Caco-2 (cell line): Measurements from ENCODE around the gene TNFSF13B. TPM values are rescaled to one million over a fixed set of nuclear protein-coding genes. Genes with fewer than 3 reads are reported as not detected.

ENCODE experiments used
- BruUV-seq: library from RNA; stranded (reverse); fragments of 400-500 nt; replicated peaks from 2 replicates; lab custom pipeline; 2021; lab: Mats Ljungman, UMichigan
- CTCF ChIA-PET: fragments of 300-600 bp; sonication (Branson Sonifier 250); formaldehyde crosslinking; loops from one replicate; lab custom pipeline; 2022; ENCODE audit warnings: antibody characterized with exemption; lab: Charles Lee
- POLR2A ChIA-PET: fragments of 300-600 bp; sonication (Branson Sonifier 250); formaldehyde crosslinking; loops from one replicate; lab custom pipeline; 2022; ENCODE audit warnings: antibody characterized with exemption; lab: Charles Lee
- DNase-seq, 2 experiments: peaks; one replicate each; pipeline versions ENCODE4 v3.0.0 to v3.0.0-alpha.2; 2020 to 2022
- H3K27me3 ChIP-seq: replicated peaks from 2 replicates; pipeline ENCODE4 v1.6.0; 2011; ENCODE audit warnings: low read length; ENCODE audit not compliant: control insufficient read depth, insufficient read depth
- H3K36me3 ChIP-seq: 2 replicates; pipeline ENCODE4 v1.5.1; 2011; ENCODE audit warnings: low read length; ENCODE audit not compliant: control insufficient read depth, insufficient read depth
- H3K4me1 ChIP-seq: fragments of 250-450 bp; sonication (Bioruptor Pico); 2 replicates; pipeline ENCODE4 v1.5.1; 2020; ENCODE audit warnings: mild to moderate bottlenecking
- H3K4me3 ChIP-seq: 2 replicates; pipeline ENCODE4 v1.5.1; 2011; ENCODE audit warnings: low read depth, mild to moderate bottlenecking, control low read depth, low read length
- H3K9me3 ChIP-seq: fragments of 250-450 bp; sonication (Bioruptor Pico); 2 replicates; pipeline ENCODE4 v1.5.1; 2020; ENCODE audit warnings: mild to moderate bottlenecking, moderate library complexity
- H3K27ac Mint-ChIP-seq: one replicate; pipeline ENCODE4 v1.8.0; 2022; ENCODE audit warnings: mixed read lengths; ENCODE audit not compliant: unreplicated experiment
- H3K27me3 Mint-ChIP-seq: one replicate; pipeline ENCODE4 v1.8.0; 2022; ENCODE audit warnings: mixed read lengths; ENCODE audit not compliant: insufficient read depth, unreplicated experiment
- H3K36me3 Mint-ChIP-seq: one replicate; pipeline ENCODE4 v1.8.0; 2022; ENCODE audit warnings: mild to moderate bottlenecking, mixed read lengths; ENCODE audit not compliant: insufficient read depth, unreplicated experiment
- H3K4me1 Mint-ChIP-seq: one replicate; pipeline ENCODE4 v1.8.0; 2022; ENCODE audit warnings: low read depth, mixed read lengths; ENCODE audit not compliant: unreplicated experiment
- H3K4me3 Mint-ChIP-seq: one replicate; pipeline ENCODE4 v1.8.0; 2022; ENCODE audit warnings: mild to moderate bottlenecking, moderate library complexity, mixed read lengths; ENCODE audit not compliant: unreplicated experiment
- H3K9me3 Mint-ChIP-seq: one replicate; pipeline ENCODE4 v1.8.0; 2022; ENCODE audit warnings: mixed read lengths; ENCODE audit not compliant: unreplicated experiment
- intact Hi-C: fragments of 100-400 bp; cut with micrococcal nuclease; formaldehyde crosslinking; loops from one replicate; pipeline ENCODE4 v1.10.0; 2022; ENCODE audit not compliant: unreplicated experiment
- total RNA-seq: library from RNA; stranded (reverse); gene quantifications from 2 replicates; pipeline ENCODE4 v1.2.3, GENCODE V29; 2022
- TF ChIP-seq, protein P1 (sequence below), 2 experiments: fragments of 200-600 bp in 1 of 2; IDR thresholded peaks; 1 replicate in 1 of 2; 2 replicates in 1 of 2; pipeline versions ENCODE4 v1.5.1 to v1.8.0; 2011 to 2022; ENCODE audit warnings: antibody characterized with exemption in 1 of 2, control low read depth in 1 of 2, inconsistent platforms in 1 of 2, low read depth in 1 of 2, low read length in 1 of 2, mild to moderate bottlenecking in 1 of 2, moderate library complexity in 1 of 2; ENCODE audit not compliant: insufficient read depth in 1 of 2, severe bottlenecking in 1 of 2, unreplicated experiment in 1 of 2

Gene TNFSF13B
- total RNA-seq, 1 experiment from 2014 or later: 0.41 TPM

DNA sequence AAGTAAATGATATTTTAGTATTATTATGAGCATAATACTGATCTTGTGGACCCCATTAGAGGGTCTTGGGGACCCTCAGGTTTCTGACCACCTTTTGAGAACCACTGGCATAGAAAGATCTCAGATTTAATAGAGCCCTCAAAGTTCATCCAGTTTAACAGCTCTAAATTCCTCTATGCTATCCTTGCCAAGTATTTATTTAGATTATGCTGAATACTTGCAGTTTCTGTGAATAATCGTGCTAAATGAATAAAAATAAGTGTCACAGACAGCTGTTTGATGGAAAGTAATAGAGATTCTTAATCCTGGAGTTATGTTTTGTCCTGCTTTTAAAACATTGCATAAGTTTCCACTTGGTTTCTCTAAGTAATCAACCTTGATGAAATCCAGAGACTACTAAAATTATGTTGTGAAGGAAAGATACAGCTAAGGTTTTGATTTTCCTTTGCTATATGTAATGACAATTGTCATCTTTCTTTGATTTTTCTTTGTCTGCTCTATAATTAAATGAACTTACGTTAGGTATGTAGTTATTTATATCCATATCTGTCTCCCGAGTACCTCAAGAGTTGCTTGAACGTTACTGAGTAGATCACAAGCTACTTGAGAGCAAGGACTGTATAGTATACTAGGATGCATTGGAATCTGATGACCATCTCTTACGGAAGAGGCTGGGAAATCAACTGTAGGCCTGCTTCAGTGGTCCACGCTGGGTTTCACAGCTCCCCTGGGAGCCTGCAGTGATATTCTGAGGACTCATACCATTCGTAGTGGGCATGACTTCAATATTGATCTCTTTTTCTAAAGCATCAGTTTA lies 45.6 kb upstream of the TNFSF13B start:
- no peaks in the 10 kb centered on the region for H3K27me3 Mint-ChIP-seq
- POLR2A ChIA-PET: no interaction called here
- no peaks in the 10 kb centered on the region for H3K36me3 ChIP-seq
- intact Hi-C loops: loop anchor here (10.0 kb wide), 1 partner anchor 1019 kb away; no protein-coding TSS in a partner anchor
- no peak overlapping the region for H3K4me3 Mint-ChIP-seq
- H3K4me1 Mint-ChIP-seq: peaks cover 28% of the 10 kb centered on the region
- H3K9me3 ChIP-seq: no peaks in the 10 kb centered on the region
- no TSS peak for BruUV-seq
- no peaks in the 10 kb centered on the region for H3K9me3 Mint-ChIP-seq
- H3K27me3 ChIP-seq: no peaks in the 10 kb centered on the region
- H3K27ac Mint-ChIP-seq: no peak overlapping the region
- H3K4me1 ChIP-seq: peaks cover 28% of the 10 kb centered on the region
- TF ChIP-seq, protein P1, sequence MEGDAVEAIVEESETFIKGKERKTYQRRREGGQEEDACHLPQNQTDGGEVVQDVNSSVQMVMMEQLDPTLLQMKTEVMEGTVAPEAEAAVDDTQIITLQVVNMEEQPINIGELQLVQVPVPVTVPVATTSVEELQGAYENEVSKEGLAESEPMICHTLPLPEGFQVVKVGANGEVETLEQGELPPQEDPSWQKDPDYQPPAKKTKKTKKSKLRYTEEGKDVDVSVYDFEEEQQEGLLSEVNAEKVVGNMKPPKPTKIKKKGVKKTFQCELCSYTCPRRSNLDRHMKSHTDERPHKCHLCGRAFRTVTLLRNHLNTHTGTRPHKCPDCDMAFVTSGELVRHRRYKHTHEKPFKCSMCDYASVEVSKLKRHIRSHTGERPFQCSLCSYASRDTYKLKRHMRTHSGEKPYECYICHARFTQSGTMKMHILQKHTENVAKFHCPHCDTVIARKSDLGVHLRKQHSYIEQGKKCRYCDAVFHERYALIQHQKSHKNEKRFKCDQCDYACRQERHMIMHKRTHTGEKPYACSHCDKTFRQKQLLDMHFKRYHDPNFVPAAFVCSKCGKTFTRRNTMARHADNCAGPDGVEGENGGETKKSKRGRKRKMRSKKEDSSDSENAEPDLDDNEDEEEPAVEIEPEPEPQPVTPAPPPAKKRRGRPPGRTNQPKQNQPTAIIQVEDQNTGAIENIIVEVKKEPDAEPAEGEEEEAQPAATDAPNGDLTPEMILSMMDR (IDR thresholded peaks at IDR 0.05; ENCODE audit: insufficient read depth in 1 of 2, low read depth in 1 of 2, low read length in 1 of 2, severe bottlenecking in 1 of 2, unreplicated experiment in 1 of 2): no peak
- CTCF ChIA-PET: interaction anchor here (0.5 kb wide), 1 partner anchor 532 kb away, joined by 3 read pairs; no protein-coding TSS in a partner anchor
- no peaks in the 10 kb centered on the region for H3K36me3 Mint-ChIP-seq
- H3K4me3 ChIP-seq: no peak overlapping the region
- no peak for DNase-seq

DNA sequence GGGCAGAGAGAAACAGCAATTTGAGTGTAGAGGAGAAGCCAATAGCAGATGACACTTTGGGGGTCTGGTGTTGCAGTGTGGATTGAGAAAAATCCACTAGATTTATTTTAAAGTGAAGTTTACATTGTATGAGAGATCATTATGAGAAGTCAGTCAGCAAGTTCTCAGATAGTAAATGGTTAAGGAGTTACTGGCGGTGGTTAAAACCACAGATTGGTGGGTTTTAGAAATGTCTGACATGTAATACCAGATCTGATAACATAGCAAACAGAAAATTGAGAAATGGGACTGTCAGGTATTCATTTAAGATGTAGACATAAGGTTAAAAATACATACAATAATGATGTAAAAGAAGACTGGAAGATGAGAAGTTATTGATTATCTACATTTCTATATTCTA lies 44.1 kb upstream of the TNFSF13B start:
- Mint-ChIP-seq H3K36me3 (peaks cover 13% of the 10 kb centered on the region), H3K4me3 (no peak overlapping the region), H3K9me3 (no peaks in the 10 kb centered on the region), H3K27ac (no peak overlapping the region), H3K4me1 (peaks cover 28% of the 10 kb centered on the region), H3K27me3 (no peaks in the 10 kb centered on the region)
- Histone ChIP-seq H3K4me1 (peaks cover 25% of the 10 kb centered on the region), H3K4me3 (no peak overlapping the region), H3K36me3 (no peaks in the 10 kb centered on the region), H3K27me3 (no peaks in the 10 kb centered on the region), H3K9me3 (no peaks in the 10 kb centered on the region)
- no TSS peak for BruUV-seq
- ChIA-PET CTCF (no interaction called here), POLR2A (interaction anchor here (1.2 kb wide), 1 partner anchor 71 kb away, joined by 3 read pairs; no protein-coding TSS in a partner anchor)
- TF ChIP-seq, protein P1 (IDR thresholded peaks at IDR 0.05; ENCODE audit: insufficient read depth in 1 of 2, low read depth in 1 of 2, low read length in 1 of 2, severe bottlenecking in 1 of 2, unreplicated experiment in 1 of 2): no peak
- intact Hi-C loops: loop anchor here (5.0 to 10.0 kb wide), 3 partner anchors 97 to 1021 kb away; no protein-coding TSS in a partner anchor
- no peak for DNase-seq

DNA sequence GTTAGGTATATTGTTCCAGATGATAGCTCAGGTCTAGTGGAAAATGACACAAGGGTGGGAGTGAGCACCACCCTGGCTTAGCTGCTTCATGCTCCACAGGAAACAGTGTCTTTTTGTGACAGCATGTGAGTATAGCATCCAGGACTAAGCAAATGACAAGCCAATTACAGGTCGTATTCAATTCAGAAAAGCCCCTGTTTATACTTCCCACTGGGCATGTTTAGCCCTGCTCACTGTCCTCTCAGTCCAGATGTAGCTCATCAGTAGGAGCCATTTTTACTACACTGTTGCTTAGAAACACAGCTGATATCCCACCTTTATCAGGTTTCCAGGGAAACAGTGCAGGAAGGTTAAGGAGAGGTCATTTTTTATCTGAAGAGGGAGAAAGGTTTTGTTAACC lies 43.3 kb upstream of the TNFSF13B start:
- H3K36me3 ChIP-seq: no peaks in the 10 kb centered on the region
- peaks cover 28% of the 10 kb centered on the region for H3K4me1 Mint-ChIP-seq
- H3K9me3 Mint-ChIP-seq: no peaks in the 10 kb centered on the region
- no peak overlapping the region for H3K4me3 ChIP-seq
- TF ChIP-seq, protein P1 (IDR thresholded peaks at IDR 0.05; ENCODE audit: insufficient read depth in 1 of 2, low read depth in 1 of 2, low read length in 1 of 2, severe bottlenecking in 1 of 2, unreplicated experiment in 1 of 2): no peak
- no peaks in the 10 kb centered on the region for H3K9me3 ChIP-seq
- no TSS peak for BruUV-seq
- ChIA-PET POLR2A (interaction anchor here (1.2 kb wide), 1 partner anchor 72 kb away, joined by 3 read pairs; no protein-coding TSS in a partner anchor), CTCF (no interaction called here)
- intact Hi-C loops: loop anchor here (1.0 to 10.0 kb wide), 6 partner anchors 8 to 1021 kb away; partner anchors contain the start of gene ABHD13
- peak overlapping the region; percentile 31 for H3K27ac Mint-ChIP-seq
- H3K4me1 ChIP-seq: peaks cover 28% of the 10 kb centered on the region
- no peaks in the 10 kb centered on the region for H3K27me3 ChIP-seq
- H3K36me3 Mint-ChIP-seq: peaks cover 13% of the 10 kb centered on the region
- peak overlapping the region; percentile 7 for H3K4me3 Mint-ChIP-seq
- peak in 1 of 2 experiments; percentile 50 for DNase-seq
- no peaks in the 10 kb centered on the region for H3K27me3 Mint-ChIP-seq
